BLaER1 treated with 17β-estradiol and CSF1 and Interleukin-3, amounts not matched to agents 10 nM and 100 nM (cell line): Measurements from ENCODE around the gene ERCC5.

ENCODE experiments used
- H3K27ac ChIP-seq, 11 experiments: shearing (Covaris generic); formaldehyde crosslinking; 2 replicates each; pipeline ENCODE4 v1.8.1; 2022
- H3K27me3 ChIP-seq, 11 experiments: shearing (Covaris generic); formaldehyde crosslinking; 2 replicates each; pipeline ENCODE4 v1.8.1; 2022
- H3K36me3 ChIP-seq, 11 experiments: shearing (Covaris generic); formaldehyde crosslinking; 2 replicates each; pipeline ENCODE4 v1.8.1; 2022
- H3K4me1 ChIP-seq, 10 experiments: shearing (Covaris generic); formaldehyde crosslinking; 2 replicates each; pipeline ENCODE4 v1.8.1; 2022
- H3K4me2 ChIP-seq, 11 experiments: shearing (Covaris generic); formaldehyde crosslinking; 2 replicates each; pipeline ENCODE4 v1.8.1; 2022
- H3K4me3 ChIP-seq, 10 experiments: shearing (Covaris generic); formaldehyde crosslinking; 2 replicates each; pipeline ENCODE4 v1.8.1; 2022
- H3K9ac ChIP-seq, 11 experiments: shearing (Covaris generic); formaldehyde crosslinking; 2 replicates each; pipeline ENCODE4 v1.8.1; 2022
- H3K9me3 ChIP-seq, 11 experiments: shearing (Covaris generic); formaldehyde crosslinking; replicated peaks in 1 of 11; 2 replicates each; pipeline ENCODE4 v1.8.1; 2022
- H4K20me1 ChIP-seq, 11 experiments: shearing (Covaris generic); formaldehyde crosslinking; 2 replicates each; pipeline ENCODE4 v1.8.1; 2022
- Cebpa-rat ChIP-seq, 11 experiments: shearing (Covaris generic); IDR thresholded peaks; 2 replicates each; pipeline ENCODE4 v1.8.1; 2022

The ERCC5 gene

DNA sequence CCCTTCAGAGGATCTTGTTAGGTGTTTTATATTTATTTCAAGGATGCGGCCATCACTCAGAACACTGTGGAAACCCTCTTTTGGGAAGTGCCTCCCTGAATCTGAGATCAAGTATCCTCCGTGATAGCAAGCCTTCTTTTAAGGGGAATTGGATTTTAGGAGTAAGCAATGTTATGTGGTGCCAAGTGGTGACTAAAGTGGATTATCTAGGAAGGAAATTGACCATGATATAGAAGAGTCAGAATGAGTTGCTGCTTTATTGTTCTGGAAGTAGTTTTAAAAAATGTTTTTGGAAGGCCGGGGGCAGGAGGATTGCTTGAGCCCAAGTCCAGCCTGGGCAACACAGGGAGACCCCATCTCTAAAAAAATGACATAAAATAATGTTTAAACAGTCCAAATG, 6.7 kb downstream of the ERCC5 start:
- Histone ChIP-seq H3K4me1 (peaks cover 31 to 65% (median 45%) of the 10 kb centered on the region in 10 experiments), H3K36me3 (peaks cover 28 to 69% (median 55%) of the 10 kb centered on the region in 11 experiments), H3K9me3 (no peaks in the 10 kb centered on the region), H3K4me2 (no peak overlapping the region), H4K20me1 (peaks cover 8 to 87% (median 26%) of the 10 kb centered on the region in 11 experiments; a peak in 18 of 22 replicates), H3K27me3 (no peaks in the 10 kb centered on the region), H3K9ac (0 out of 22 replicates have a peak overlapping the region, but pooled peaks of 1 of the 11 experiments have one; percentile 19), H3K4me3 (no peak overlapping the region), H3K27ac (no peak overlapping the region)
- TF ChIP-seq Cebpa-rat (IDR thresholded peaks at IDR 0.05), result no peak

DNA sequence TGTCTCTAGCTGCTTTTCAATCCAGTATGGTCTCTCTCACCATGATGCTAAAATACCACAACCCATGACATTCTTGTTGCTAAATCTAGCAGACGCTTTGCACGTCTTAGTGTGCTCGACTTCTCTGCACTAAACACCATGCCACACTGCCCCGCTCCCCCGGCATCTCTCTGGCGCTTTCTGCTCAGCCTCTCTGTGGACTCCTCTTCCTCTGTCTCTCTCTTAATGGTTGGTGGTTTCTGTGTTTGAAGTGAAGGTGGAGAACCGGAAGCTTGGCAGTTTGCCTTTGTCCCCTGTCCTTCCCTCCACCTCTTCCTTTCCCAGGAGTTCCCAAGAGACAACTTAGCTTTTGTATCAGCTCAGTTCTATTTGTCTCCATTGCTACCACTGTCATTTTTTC, 8.8 kb downstream of the ERCC5 start:
- 0 out of 20 replicates have a peak overlapping the region, but pooled peaks of 1 of the 10 experiments have one; percentile 9 for H3K4me3 ChIP-seq
- TF ChIP-seq Cebpa-rat (IDR thresholded peaks at IDR 0.05), result no peak
- peaks cover 0 to 66% (median 21%) of the 10 kb centered on the region in 11 experiments; a peak in 17 of 22 replicates for H4K20me1 ChIP-seq
- H3K9ac ChIP-seq, result peak overlapping the region in 2 of 11 experiments; percentile 11 to 15; a peak in 2 of 22 replicates
- H3K36me3 ChIP-seq, result peaks cover 49 to 83% (median 74%) of the 10 kb centered on the region in 11 experiments
- peak overlapping the region; percentile 48 to 81 (median 72) for H3K4me2 ChIP-seq
- H3K27ac ChIP-seq, result peak overlapping the region in 6 of 11 experiments; percentile 7 to 36 (median 24); a peak in 10 of 22 replicates
- no peaks in the 10 kb centered on the region for H3K9me3 ChIP-seq
- no peaks in the 10 kb centered on the region for H3K27me3 ChIP-seq
- peaks cover 25 to 44% (median 34%) of the 10 kb centered on the region in 10 experiments for H3K4me1 ChIP-seq

DNA sequence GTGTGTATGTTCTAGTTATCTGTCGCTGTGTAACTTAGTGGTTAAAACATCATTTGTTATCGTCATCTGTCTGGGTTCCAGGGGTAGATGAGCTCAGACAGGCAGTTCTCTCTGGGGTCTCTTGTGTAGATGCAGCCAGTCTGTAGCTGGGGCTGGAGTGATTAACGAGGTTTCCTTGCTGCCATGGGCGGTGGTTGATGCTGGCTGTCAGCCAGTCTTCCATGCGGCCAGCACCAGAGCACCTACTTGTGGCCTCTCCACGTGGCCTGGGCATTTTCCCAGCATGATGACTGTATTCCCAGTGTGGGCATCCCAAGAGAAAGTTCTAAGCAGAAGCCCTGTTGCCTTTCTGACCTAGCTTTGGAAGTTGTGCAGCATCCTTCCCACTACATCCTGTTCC, 10.7 kb downstream of the ERCC5 start:
- Histone ChIP-seq H3K4me2 (no peak overlapping the region), H3K4me3 (no peak overlapping the region), H3K9ac (no peak overlapping the region), H3K36me3 (peaks cover 68 to 98% (median 93%) of the 10 kb centered on the region in 11 experiments), H4K20me1 (peaks cover 0 to 54% (median 10%) of the 10 kb centered on the region in 11 experiments; a peak in 11 of 22 replicates), H3K27me3 (no peaks in the 10 kb centered on the region), H3K27ac (no peak overlapping the region), H3K4me1 (peaks cover 16 to 33% (median 24%) of the 10 kb centered on the region in 10 experiments), H3K9me3 (no peaks in the 10 kb centered on the region)
- TF ChIP-seq Cebpa-rat (IDR thresholded peaks at IDR 0.05), result no peak

DNA sequence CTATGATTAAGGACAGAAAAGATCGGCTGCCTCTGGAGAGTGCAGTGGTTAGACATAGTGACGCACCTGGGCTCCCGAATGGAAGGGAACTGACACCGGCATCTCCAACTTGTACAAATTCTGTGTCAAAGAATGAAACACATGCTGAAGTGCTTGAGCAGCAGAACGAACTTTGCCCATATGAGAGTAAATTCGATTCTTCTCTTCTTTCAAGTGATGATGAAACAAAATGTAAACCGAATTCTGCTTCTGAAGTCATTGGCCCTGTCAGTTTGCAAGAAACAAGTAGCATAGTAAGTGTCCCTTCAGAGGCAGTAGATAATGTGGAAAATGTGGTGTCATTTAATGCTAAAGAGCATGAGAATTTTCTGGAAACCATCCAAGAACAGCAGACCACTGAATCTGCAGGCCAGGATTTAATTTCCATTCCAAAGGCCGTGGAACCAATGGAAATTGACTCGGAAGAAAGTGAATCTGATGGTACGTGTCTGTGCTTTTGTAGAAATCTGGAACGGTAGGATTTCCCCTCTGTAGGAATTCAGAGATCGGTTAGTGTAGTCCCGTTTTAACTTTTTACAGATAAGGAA, 16.9 kb downstream of the ERCC5 start:
- TF ChIP-seq Cebpa-rat (IDR thresholded peaks at IDR 0.05), result no peak
- H3K9me3 ChIP-seq, result no peaks in the 10 kb centered on the region
- H3K36me3 ChIP-seq, result peaks cover 96 to 100% (median 99%) of the 10 kb centered on the region in 11 experiments
- H3K27ac ChIP-seq, result no peak overlapping the region
- H3K4me3 ChIP-seq, result no peak overlapping the region
- no peak overlapping the region for H3K9ac ChIP-seq
- no peaks in the 10 kb centered on the region for H3K27me3 ChIP-seq
- peaks cover 0 to 28% (median 11%) of the 10 kb centered on the region in 10 experiments; a peak in 12 of 20 replicates for H3K4me1 ChIP-seq
- peaks cover 4 to 53% (median 38%) of the 10 kb centered on the region in 11 experiments; a peak in 16 of 22 replicates for H4K20me1 ChIP-seq
- H3K4me2 ChIP-seq, result no peak overlapping the region

DNA sequence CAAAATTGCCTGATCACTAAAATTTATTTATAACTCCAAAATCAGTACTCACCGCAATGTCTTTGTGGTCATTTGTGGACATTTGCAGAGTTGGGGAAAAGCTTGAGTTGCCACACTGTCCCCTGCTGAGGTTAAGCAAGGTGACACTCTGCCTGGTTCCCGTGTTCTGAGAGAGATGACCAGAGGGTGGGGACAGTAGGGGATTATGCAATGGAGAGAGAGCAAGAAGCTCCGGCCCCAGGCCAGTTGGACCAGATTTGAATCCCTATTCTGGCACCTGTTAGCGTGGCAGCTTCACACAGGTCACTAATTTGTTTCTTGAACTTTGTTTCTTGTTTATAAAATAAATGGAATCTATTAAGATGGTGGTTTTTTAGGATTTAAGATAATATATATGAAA, 17.8 kb downstream of the ERCC5 start:
- no peak for TF ChIP-seq Cebpa-rat (IDR thresholded peaks at IDR 0.05)
- no peaks in the 10 kb centered on the region for H3K9me3 ChIP-seq
- H3K27me3 ChIP-seq, result no peaks in the 10 kb centered on the region
- no peak overlapping the region for H3K9ac ChIP-seq
- no peak overlapping the region for H3K27ac ChIP-seq
- H4K20me1 ChIP-seq, result peaks cover 4 to 53% (median 42%) of the 10 kb centered on the region in 11 experiments; a peak in 16 of 22 replicates
- H3K4me3 ChIP-seq, result no peak overlapping the region
- peaks cover 0 to 28% (median 11%) of the 10 kb centered on the region in 10 experiments; a peak in 12 of 20 replicates for H3K4me1 ChIP-seq
- H3K36me3 ChIP-seq, result peaks cover 95 to 100% (median 98%) of the 10 kb centered on the region in 11 experiments
- H3K4me2 ChIP-seq, result no peak overlapping the region

DNA sequence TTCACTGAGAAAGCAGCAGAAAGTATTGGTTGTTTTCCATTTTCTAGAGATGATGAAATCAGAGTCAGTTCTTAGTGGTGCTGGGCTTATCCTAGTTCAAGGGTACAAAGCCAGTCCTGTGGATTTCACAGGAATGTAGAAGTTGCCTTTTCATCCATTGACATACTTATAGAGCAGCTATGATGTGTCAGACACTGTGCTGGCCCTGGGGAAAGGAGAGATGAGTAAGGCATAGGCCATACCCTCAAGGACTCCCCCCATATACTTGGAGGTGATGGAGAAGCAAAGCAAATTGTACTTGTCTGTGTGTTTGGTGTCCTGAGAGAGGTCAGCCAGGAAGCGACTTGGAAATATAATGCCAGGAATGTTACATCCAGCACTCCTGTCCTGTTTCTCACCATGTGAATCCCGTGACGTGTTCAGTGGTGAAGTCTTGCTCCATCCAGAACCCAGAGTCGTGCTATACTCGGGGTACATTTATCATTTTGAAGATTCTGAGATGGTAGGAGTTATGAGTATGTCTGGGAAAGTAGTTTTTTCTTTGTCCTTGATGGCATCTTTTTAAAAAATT, 22.6 kb downstream of the ERCC5 start:
- no peak overlapping the region for H3K4me3 ChIP-seq
- no peak overlapping the region for H3K27ac ChIP-seq
- H3K4me1 ChIP-seq, result peaks cover 0 to 26% (median 11%) of the 10 kb centered on the region in 10 experiments; a peak in 13 of 20 replicates
- peaks cover 77 to 95% (median 89%) of the 10 kb centered on the region in 11 experiments for H3K36me3 ChIP-seq
- peaks cover 15 to 66% (median 50%) of the 10 kb centered on the region in 11 experiments; a peak in 20 of 22 replicates for H4K20me1 ChIP-seq
- no peak for TF ChIP-seq Cebpa-rat (IDR thresholded peaks at IDR 0.05)
- no peaks in the 10 kb centered on the region for H3K27me3 ChIP-seq
- H3K9me3 ChIP-seq, result no peaks in the 10 kb centered on the region
- H3K9ac ChIP-seq, result no peak overlapping the region
- H3K4me2 ChIP-seq, result no peak overlapping the region

DNA sequence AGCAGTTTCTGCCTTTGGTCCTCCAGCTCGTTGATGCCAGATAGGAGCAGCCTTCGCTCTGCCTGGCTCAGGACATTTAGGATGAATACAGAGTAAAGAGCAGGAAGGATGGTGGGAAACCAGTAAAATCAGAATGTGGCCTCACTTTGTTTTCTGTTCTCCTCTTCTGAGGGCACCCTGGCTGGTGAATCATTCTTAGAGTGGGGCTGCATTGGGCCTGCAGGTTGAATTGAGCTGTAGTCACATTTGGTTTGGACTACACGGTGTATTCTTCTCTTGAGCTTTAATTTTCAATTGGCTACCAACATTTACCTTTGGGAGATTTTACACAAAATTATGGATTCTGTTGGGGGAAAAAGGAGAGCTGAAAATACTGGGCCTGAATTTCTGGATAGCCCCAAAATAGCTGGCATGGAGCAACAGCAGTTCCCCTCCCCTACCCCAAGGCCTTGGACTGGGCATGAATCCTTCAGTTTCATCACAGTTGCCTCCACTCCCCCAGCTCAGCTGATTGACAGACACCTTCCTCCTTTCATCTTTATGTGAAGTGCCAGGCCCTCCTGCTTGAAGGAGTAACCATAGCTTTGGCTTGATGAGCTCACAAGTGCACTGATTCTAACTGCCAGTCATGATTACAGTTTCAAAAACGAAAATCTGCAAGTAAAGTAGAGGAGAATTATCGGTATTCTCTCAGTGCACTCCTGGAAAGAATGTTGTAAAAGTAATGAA, 24.3 kb downstream of the ERCC5 start:
- peaks cover 6 to 51% (median 36%) of the 10 kb centered on the region in 11 experiments; a peak in 20 of 22 replicates for H4K20me1 ChIP-seq
- peaks cover 0 to 14% (median 5%) of the 10 kb centered on the region in 10 experiments; a peak in 13 of 20 replicates for H3K4me1 ChIP-seq
- TF ChIP-seq Cebpa-rat (IDR thresholded peaks at IDR 0.05), result no peak
- no peak overlapping the region for H3K4me2 ChIP-seq
- H3K27ac ChIP-seq, result no peak overlapping the region
- H3K36me3 ChIP-seq, result peaks cover 77 to 95% (median 88%) of the 10 kb centered on the region in 11 experiments
- H3K9me3 ChIP-seq, result no peaks in the 10 kb centered on the region
- no peaks in the 10 kb centered on the region for H3K27me3 ChIP-seq
- H3K4me3 ChIP-seq, result no peak overlapping the region
- H3K9ac ChIP-seq, result peak overlapping the region in 1 of 11 experiments; percentile 17; a peak in 2 of 22 replicates

DNA sequence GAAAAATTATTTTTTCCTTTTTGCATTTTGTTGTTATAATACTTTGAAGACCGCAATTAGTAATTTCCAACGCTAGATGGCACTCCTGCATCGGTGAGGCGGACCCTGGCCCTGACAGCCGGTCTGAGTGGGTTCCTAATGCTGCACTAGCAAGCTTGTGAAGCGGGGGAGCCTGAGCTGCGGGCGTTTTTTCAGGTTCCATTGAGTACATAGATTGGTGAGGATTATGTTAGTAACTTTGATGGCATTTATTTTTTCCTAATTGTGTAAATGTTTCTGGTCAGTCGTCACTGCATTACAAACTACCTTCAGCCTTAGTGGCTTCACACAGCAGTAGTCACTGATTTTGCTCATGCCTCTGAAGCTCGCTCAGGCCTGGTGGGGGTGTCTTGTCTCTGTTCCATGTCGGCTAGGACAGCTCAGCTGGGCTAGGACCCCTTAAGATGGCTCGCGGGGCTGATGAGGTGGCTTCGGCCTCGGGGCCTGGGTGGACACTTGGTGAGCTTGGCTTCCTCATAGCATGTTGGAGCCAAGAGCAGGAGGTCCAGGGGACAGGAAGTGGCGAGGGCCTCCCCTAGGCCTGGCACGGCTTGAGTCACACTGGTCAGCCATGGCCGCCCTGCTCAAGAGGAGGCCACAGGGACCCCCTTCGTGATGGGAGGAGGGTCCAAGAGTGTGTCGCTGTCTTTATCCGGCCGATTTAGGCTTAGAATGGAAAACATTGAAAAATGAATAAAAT, 25.0 kb downstream of the ERCC5 start:
- Histone ChIP-seq H4K20me1 (peaks cover 6 to 43% (median 29%) of the 10 kb centered on the region in 11 experiments; a peak in 20 of 22 replicates), H3K4me2 (no peak overlapping the region), H3K27me3 (no peaks in the 10 kb centered on the region), H3K36me3 (peaks cover 78 to 96% (median 89%) of the 10 kb centered on the region in 11 experiments), H3K9me3 (no peaks in the 10 kb centered on the region), H3K4me1 (peaks cover 0 to 7% (median 0%) of the 10 kb centered on the region in 10 experiments; a peak in 6 of 20 replicates), H3K9ac (no peak overlapping the region), H3K4me3 (no peak overlapping the region), H3K27ac (no peak overlapping the region)
- TF ChIP-seq Cebpa-rat (IDR thresholded peaks at IDR 0.05), result no peak
